ENCODE measurements around the gene MYMX.

DNA sequence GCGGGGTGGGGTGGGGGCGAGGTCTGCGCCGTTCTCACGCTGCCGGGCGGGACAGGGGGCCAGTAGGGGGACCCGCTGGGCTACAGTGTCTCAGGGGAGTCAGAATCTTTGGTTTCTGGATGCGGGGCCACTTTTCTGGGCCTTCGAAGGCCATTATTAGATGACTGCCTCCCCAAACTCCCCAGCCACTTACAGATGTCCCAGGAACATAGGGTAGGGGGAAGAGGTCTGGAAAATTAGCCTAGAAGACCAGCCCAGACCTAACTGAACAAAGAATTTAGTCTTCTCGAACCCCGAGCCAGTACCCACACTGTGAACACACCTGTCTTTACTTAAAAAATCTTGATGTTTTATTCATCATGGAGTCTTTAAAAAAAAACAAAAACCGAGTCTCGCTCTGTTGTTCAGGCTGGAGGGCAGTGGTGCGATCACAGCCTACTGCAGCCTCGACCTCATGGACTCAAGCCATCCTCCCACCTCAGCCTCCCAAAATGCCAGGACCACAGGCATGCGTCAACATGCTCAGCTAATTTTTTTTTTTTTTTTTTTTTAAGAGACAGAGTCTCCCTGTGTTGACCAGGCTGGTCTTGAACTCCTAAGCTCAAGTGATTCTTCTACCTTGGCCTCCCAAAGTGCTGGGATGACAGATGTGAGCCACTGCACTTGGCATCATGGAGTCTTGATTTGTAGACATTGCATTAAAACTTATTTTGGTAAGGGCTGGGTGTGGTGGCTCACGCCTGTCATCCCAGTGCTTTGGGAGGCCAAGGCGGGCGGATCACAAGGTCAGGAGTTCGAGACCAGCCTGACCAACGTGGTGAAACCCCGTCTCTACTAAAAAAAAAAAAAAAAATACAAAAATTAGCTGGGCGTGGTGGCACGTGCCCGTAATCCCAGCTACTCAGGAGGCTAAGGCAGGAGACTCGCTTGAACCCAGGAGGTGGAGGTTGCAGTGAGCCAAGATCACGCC is 3.4 kb downstream of the MYMX start:
- TF ChIP-seq POLR2A (IDR thresholded peaks at IDR 0.05; ENCODE audit: low read length) (no peak), GATA1 (IDR thresholded peaks at IDR 0.05; ENCODE audit: low read depth, low read length) (no peak)
